Sigmoid colon (tissue), 7 donors: ENCODE measurements around the gene EMILIN2. TPM values are rescaled to one million over a fixed set of nuclear protein-coding genes. Genes with fewer than 3 reads are reported as not detected.
A peak's percentile ranks its signal among the peaks of the same experiment; 100 is the strongest.

ENCODE experiments used
- DNase-seq: peaks from one replicate; pipeline ENCODE4 v3.0.0-alpha.2; 2019
- H3K27ac ChIP-seq, 4 donors: fragments of 200-600 bp; sonication (generic); one replicate each; pipeline ENCODE4 v1.5.1; 2016 to 2019; ENCODE audit warnings: mild to moderate bottlenecking in 1 of 4
- H3K27me3 ChIP-seq, 3 donors: fragments of 200-600 bp; sonication (generic); one replicate each; pipeline ENCODE4 v1.5.1; 2019; ENCODE audit warnings: mild to moderate bottlenecking in 1 of 3
- H3K36me3 ChIP-seq, 4 donors: fragments of 200-600 bp; sonication (generic); one replicate each; pipeline ENCODE4 v1.5.1; 2016 to 2019
- H3K4me1 ChIP-seq, 4 donors: fragments of 200-600 bp; sonication (generic); one replicate each; pipeline ENCODE4 v1.5.1; 2017 to 2019
- H3K4me3 ChIP-seq, 4 donors: fragments of 200-600 bp; sonication (generic); one replicate each; pipeline ENCODE4 v1.5.1; 2017 to 2019; ENCODE audit warnings: mild to moderate bottlenecking in 2 of 4, moderate library complexity in 1 of 4
- H3K9me3 ChIP-seq, 4 donors: fragments of 200-600 bp in 3 of 4; sonication (generic) in 3 of 4; one replicate each; pipeline versions ENCODE4 v1.5.1 to v1.6.1; 2013 to 2019
- EP300 ChIP-seq, 4 donors: sonication (generic); formaldehyde crosslinking; IDR thresholded peaks; one replicate each; pipeline ENCODE4 v1.6.1; 2017; ENCODE audit warnings: antibody characterized with exemption in 4 of 4
- POLR2A ChIP-seq, 2 donors: fragments of 450-650 bp; IDR thresholded peaks; one replicate each; pipeline ENCODE4 v1.6.1; 2016; ENCODE audit warnings: antibody characterized with exemption in 2 of 2, mild to moderate bottlenecking in 2 of 2, moderate library complexity in 2 of 2
- POLR2AphosphoS5 ChIP-seq, 4 donors: sonication (generic); formaldehyde crosslinking; IDR thresholded peaks; one replicate each; pipeline ENCODE4 v1.6.1; 2017; ENCODE audit warnings: antibody characterized with exemption in 4 of 4
- WGBS, 2 donors: extraction: QIAGEN DNeasy Blood & Tissue Kit; methylation state at CpG; one replicate each; pipeline ENCODE4 v1.1.7; 2013; 5-methylcytosine and 5-hydroxymethylcytosine counted together
- intact Hi-C: fragments of 100-400 bp; cut with DNase I; formaldehyde crosslinking; loops from one replicate; pipeline ENCODE4 v1.15.1; 2023
- polyA plus RNA-seq, 3 donors: library from polyadenylated mRNA; stranded (reverse); fragments of 200-250 nt; gene quantifications; one replicate each; pipeline ENCODE4 v1.2.3, GENCODE V29; 2013
- total RNA-seq, 4 donors: library from RNA; depleted of rRNA; stranded (reverse); fragments of >200 nt; gene quantifications; one replicate each; pipeline ENCODE4 v1.1.0, GENCODE V29; 2016
- TF ChIP-seq, protein P1 (sequence below), 4 experiments: fragments of 450-650 bp in 3 of 4; fragments of 200-600 bp in 1 of 4; IDR thresholded peaks; one replicate each; pipeline ENCODE4 v1.5.1; 2016 to 2019; ENCODE audit warnings: antibody characterized with exemption in 4 of 4, mild to moderate bottlenecking in 3 of 4, moderate library complexity in 2 of 4
- donor health status: healthy with polysubstance abuse.
- donor health status: Bipolar disorder and iron deficiency.
- donor health status: healthy.

EMILIN2 gene
- total and polyA plus RNA-seq, 7 donors: 4.8 to 12.0 (median 9.5) TPM

DNA sequence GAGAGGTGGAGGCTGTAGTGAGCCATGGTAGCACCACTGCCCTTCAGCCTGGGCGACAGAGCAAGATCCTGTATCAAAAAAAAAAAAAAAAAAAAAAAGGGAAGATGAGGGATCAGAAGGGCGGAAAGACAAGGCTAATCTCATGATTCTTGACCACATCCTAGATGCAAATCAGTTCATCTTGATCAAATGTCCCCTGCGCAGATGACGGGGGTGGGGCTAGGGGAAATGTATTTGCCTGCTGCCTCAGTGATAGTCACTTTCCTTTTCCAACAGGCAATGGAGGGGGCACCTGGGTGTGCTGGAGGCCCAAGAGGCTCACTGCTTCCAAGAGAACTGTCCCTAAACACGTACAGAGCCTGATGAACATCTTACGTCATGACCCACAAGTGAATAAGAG lies 3.7 kb upstream of the EMILIN2 start:
- 81 to 84% methylated on average over 6 of the region's 6 CpGs for WGBS, 2 donors
- Histone ChIP-seq H3K27me3 (peaks cover 14 to 42% (median 18%) of the 10 kb centered on the region in 3 donors), H3K36me3 (no peaks in the 10 kb centered on the region), H3K4me1 (peaks cover 0 to 21% (median 20%) of the 10 kb centered on the region in 4 donors), H3K27ac (no peak overlapping the region), H3K9me3 (no peaks in the 10 kb centered on the region), H3K4me3 (no peak overlapping the region)
- TF ChIP-seq POLR2AphosphoS5 (IDR thresholded peaks at IDR 0.05): no peak
- no peak for TF ChIP-seq EP300 (IDR thresholded peaks at IDR 0.05)
- TF ChIP-seq, protein P1, sequence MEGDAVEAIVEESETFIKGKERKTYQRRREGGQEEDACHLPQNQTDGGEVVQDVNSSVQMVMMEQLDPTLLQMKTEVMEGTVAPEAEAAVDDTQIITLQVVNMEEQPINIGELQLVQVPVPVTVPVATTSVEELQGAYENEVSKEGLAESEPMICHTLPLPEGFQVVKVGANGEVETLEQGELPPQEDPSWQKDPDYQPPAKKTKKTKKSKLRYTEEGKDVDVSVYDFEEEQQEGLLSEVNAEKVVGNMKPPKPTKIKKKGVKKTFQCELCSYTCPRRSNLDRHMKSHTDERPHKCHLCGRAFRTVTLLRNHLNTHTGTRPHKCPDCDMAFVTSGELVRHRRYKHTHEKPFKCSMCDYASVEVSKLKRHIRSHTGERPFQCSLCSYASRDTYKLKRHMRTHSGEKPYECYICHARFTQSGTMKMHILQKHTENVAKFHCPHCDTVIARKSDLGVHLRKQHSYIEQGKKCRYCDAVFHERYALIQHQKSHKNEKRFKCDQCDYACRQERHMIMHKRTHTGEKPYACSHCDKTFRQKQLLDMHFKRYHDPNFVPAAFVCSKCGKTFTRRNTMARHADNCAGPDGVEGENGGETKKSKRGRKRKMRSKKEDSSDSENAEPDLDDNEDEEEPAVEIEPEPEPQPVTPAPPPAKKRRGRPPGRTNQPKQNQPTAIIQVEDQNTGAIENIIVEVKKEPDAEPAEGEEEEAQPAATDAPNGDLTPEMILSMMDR (IDR thresholded peaks at IDR 0.05): no peak
- TF ChIP-seq POLR2A (IDR thresholded peaks at IDR 0.05): no peak
- intact Hi-C loops: no loop called here
- DNase-seq: no peak

DNA sequence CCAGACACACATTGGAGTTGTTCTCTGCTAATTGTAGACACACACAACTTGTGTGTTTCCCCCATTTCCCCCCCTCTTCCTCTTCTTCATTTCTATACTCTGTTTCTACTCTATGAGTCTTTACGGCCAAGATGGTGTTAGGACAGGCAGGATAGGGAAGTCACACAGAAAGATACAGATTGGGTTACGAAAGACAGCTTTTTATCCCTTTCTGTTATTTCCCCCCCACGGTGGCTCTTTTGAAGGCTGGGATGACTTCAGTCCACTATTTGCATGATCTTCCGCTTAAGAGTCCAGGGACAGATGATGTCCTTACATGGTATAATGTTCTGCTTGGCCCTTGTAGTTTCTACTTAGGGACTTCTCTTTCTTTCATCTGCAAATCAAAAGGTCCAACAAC lies 1.6 kb upstream of the EMILIN2 start:
- TF ChIP-seq POLR2AphosphoS5 (IDR thresholded peaks at IDR 0.05) (no peak), EP300 (IDR thresholded peaks at IDR 0.05) (no peak), POLR2A (IDR thresholded peaks at IDR 0.05) (no peak)
- TF ChIP-seq, protein P1 (IDR thresholded peaks at IDR 0.05): no peak
- H3K9me3 ChIP-seq: no peaks in the 10 kb centered on the region
- WGBS, 2 donors: 75 to 78% methylated on average over 4 of the region's 4 CpGs
- H3K4me3 ChIP-seq: no peak overlapping the region
- intact Hi-C loops: no loop called here
- peaks cover 0 to 21% (median 20%) of the 10 kb centered on the region in 4 donors for H3K4me1 ChIP-seq
- no peak for DNase-seq
- H3K27me3 ChIP-seq: peaks cover 14 to 60% (median 23%) of the 10 kb centered on the region in 3 donors
- peak overlapping the region in 1 of 4 donors; percentile 74 for H3K27ac ChIP-seq
- H3K36me3 ChIP-seq: no peaks in the 10 kb centered on the region

DNA sequence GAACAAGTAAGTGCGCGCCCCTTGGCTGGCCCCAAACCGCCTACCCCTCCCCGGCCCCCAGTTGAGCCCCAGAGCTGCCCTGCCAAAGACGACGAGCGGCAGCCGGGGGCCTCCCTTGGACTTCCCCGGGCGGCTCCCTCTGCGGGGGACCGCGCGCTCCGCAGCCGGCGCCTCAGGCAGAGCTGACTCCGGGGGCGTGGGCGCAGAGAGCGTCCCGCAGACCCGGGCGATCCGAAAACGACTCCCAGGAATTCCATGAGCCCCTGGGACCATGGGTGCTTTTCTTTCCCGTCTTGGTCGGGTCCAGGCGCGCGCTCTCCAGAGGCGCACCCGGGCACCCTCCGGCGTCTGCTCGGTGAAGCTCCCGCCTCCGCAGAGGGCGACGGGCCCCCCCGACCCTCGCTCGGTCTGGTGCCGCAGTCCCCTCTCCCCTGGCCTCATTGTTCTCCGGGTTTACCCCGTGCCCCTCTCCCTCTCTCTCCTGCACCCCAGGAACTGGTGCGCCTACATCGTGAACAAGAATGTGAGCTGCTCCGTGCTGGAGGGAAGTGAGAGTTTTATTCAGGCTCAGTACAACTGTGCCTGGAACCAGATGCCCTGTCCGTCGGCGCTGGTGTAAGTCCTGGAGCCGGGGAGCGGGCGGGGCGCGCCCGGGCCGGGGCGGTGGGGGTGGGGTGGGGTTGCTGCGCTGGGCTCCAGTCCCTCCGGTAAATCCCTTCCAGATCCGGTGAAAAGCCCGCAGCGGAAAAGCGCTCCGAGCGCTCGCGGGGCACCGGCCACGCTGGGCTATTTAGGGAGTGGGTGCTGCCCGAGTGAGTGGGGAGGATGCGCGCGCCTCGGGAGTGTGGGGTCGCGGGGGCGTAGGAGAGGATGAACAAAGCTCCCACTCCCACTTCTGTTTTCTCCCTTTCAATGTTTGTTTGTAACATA lies 776 bp downstream of the EMILIN2 start:
- intact Hi-C loops: no loop called here
- peaks cover 0 to 21% (median 20%) of the 10 kb centered on the region in 4 donors for H3K4me1 ChIP-seq
- H3K27ac ChIP-seq: peak overlapping the region; percentile 44 to 74 (median 63)
- WGBS, 2 donors: 1 to 2% methylated on average over 80 of the region's 80 CpGs
- no peaks in the 10 kb centered on the region for H3K36me3 ChIP-seq
- peaks cover 14 to 53% (median 23%) of the 10 kb centered on the region in 3 donors for H3K27me3 ChIP-seq
- TF ChIP-seq, protein P1 (IDR thresholded peaks at IDR 0.05): no peak
- no peak for TF ChIP-seq POLR2A (IDR thresholded peaks at IDR 0.05)
- no peak for TF ChIP-seq EP300 (IDR thresholded peaks at IDR 0.05)
- no peak for TF ChIP-seq POLR2AphosphoS5 (IDR thresholded peaks at IDR 0.05)
- peak; percentile 68 for DNase-seq
- H3K4me3 ChIP-seq: peak overlapping the region; percentile 5 to 52 (median 41)
- H3K9me3 ChIP-seq: no peaks in the 10 kb centered on the region

DNA sequence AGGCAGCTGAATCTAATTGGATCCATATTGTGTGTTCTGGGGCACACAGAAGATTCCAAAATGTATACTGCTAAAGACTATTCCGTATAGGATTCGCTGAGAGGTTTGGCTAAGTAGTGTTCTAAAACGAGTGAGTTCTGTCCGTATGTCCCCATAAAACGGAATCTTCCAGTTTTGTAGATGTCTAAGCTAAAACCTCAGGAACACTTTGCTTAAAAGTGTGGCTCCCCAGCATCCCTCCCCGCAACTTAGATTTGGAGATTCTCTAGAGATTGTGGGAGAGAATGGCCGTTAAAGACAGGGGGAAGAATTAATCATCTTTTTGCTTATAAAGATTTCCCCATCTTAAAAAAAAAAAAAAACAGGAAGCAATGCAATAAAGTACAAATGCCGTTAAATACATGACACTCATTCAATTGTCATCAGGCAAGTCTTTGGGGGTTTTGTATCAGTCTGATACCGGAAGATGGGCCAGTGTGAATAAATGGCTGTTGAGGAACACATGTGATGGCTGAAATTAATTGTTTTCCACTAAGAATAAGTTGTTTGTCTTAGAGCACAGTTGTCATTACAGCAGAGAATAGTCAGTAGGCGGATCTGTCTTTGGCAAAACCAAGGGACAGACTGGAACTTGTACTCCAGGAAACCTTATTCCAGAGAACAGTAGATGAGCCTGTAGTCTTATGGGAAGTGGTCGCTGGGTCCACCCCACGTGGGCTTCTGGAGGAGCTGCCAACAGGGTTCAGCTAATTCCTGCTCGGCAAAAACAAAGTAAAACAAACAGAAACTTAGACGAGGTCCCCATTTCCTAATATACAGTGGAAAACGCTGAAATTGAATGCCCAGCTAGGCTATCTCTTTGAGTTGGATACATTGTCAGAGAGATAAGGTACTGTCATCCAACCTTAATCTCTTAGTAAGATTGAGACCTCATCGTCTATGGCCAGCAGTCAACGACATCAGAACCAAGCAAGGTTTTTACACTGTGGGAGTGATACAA lies 1.7 kb downstream of the EMILIN2 start:
- intact Hi-C loops: no loop called here
- peak overlapping the region; percentile 44 to 74 (median 63) for H3K27ac ChIP-seq

More for the DNA sequence above, 1.7 kb downstream of the EMILIN2 start:
- peaks cover 14 to 53% (median 23%) of the 10 kb centered on the region in 3 donors for H3K27me3 ChIP-seq
- peak overlapping the region; percentile 5 to 52 (median 41) for H3K4me3 ChIP-seq
- 27 to 33% methylated on average over 17 of the region's 17 CpGs for WGBS, 2 donors
- H3K36me3 ChIP-seq: no peaks in the 10 kb centered on the region
- no peaks in the 10 kb centered on the region for H3K9me3 ChIP-seq
- TF ChIP-seq POLR2AphosphoS5 (IDR thresholded peaks at IDR 0.05): no peak
- TF ChIP-seq, protein P1 (IDR thresholded peaks at IDR 0.05): no peak
- TF ChIP-seq EP300 (IDR thresholded peaks at IDR 0.05): no peak
- TF ChIP-seq POLR2A (IDR thresholded peaks at IDR 0.05): no peak
- peaks cover 0 to 21% (median 20%) of the 10 kb centered on the region in 4 donors for H3K4me1 ChIP-seq
- DNase-seq: peak; percentile 34
